ENCODE results near the gene PTCSC3.
"Not testable (repeated sequence)": the region's sequence is repeated elsewhere in the genome, so short reads cannot be mapped to it uniquely, and the experiment has no call there.

The PTCSC3 gene

GRCh38 chr14:36171607-36172006, 4.9 kb downstream of the PTCSC3 start:
- DNase-seq: no peak

GRCh38 chr14:36167431-36167830, 9.1 kb downstream of the PTCSC3 start:
- DNase-seq: no peak

- DNase-seq: no peak
Observed at GRCh38 chr14:36163451-36163850, 13.1 kb downstream of the PTCSC3 start.

DNA sequence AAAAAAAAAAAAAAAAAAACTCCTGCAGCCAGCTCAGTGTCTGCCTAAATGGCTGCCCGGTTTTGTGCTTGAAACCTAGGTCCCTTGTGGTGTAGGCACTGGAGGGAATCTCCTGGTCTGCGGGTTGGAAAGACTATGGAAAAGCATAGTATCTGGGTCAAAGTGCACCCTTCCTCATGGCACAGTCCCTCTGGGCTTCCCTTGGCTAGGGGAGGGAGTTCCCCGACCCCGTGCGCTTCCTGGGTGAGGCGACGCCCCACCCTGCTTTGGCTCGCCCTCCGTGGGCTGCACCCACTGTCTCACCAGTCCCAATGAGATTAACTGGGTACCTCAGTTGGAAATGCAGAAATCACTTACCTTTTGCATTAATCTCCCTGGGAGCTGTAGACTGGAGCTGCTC, 14.3 kb downstream of the PTCSC3 start:
- no peak for DNase-seq

GRCh38 chr14:36161776-36162175, 14.7 kb downstream of the PTCSC3 start:
- no peak for DNase-seq

- no peak for DNase-seq
Observed at GRCh38 chr14:36151335-36151734, 25.2 kb downstream of the PTCSC3 start.

GRCh38 chr14:36134038-36134437, 42.5 kb downstream of the PTCSC3 start:
- DNase-seq: no peak

GRCh38 chr14:36132826-36133225, 43.7 kb downstream of the PTCSC3 start:
- no peak for DNase-seq

DNA sequence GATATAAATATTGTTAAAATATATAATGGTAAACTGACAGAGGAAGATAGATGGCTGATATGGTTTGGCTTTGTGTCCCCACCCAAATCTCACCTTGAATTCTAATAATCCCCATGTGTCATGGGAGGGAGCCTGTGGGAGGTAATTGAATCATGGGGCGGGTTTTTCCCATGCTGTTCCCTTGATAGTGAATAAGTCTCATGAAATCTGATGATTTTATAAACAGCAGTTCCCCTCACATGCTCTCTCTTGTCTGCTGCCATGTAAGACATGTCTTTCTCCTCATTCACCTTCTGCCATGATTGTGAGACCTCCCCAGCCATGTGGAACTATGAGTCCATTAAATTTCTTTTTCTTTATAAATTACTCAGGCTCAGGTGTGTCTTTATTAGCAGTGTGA, 46.3 kb downstream of the PTCSC3 start:
- DNase-seq: no peak

DNA sequence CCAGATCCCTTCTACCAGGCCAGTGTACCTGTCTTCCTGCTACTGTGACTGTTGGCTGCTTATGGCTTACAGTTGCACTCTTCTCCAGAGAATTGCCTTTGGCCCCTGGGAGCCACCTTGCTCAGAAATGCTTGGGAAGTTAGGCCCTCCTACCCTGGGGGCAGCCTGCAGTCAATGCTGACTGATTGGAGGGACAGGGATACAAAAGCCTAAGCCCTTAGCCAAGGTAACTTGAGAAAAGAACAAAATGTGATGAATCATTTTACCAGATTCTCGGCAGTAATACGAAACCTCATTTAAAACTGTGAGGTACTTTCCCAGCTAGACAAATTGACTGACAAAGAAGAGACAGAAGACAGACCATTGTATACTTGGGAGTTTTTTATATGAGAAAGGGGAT, 47.3 kb downstream of the PTCSC3 start:
- DNase-seq: no peak

DNA sequence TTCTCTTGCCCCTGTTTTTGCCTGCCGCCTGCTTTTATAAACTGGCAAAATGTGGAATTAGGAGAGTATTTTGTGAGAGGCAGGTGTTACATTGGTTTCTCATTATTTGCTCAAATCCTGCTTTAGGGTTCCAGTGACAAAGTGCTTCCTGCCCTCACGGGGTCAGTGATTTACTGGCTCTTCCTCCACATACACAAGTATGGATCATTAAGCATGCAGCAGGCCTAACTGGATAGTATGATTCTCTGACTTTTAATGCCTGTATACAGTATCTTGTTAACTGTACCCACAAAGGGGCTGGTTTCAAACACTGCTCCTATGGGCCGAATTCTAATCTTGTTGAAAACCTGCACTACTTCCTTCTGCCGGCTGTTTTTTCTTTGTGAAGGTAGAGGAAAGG, 63.2 kb downstream of the PTCSC3 start:
- no peak for DNase-seq

DNA sequence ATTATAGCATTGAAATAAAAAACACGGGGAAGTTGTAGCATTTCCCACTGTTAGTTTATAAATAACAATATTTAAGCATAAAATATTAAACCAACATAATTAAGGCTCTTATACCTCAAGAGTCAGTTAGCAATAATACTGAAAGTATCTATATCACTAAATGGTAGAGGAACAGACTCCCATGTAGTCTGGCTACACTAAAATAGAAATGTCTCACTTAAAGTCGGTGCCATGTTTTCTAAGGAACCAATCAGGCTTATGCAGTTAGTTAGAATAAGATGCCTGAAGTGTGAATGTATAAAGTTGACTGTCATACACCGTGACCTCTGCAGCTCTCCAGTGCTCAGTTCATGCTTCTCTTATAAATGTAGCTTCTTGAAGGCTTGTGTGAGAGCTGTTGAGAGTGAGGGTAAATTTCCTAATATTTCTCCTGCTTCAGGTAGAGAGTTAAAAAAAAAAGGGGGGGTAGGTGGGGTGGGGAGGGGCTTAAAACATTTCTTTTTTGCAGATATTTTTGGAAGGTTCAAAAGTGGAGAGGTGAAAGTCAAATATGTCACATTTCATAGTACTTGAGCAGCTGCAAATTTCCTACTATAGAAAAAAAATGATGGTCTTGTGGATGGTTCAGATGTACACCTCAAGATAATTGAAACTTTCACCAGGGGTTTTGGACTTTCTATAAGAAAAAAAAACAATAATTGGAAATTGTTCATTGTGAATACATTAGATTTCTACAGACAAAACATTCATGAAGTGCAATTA, 64.5 kb downstream of the PTCSC3 start:
- DNase-seq: no peak

- DNase-seq: no peak
Observed at GRCh38 chr14:36105401-36105800, 71.1 kb downstream of the PTCSC3 start.

DNA sequence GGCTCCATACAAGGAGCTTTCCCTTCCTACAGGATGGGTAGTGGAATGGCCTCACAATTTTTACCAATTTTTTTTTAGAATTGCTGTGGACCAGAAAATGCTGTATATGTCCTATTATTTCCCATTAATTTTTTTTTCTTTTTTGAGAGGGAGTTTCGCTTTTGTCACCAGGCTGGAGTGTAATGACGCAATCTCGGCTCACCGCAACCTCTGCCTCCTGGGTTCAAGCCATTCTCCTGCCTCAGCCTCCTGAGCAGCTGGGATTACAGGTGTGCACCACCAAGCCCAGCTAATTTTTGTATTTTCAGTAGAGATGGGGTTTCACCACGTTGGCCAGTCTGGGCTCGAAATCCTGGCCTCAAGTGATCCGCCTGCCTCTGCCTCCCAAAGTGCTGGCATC, 72.3 kb downstream of the PTCSC3 start:
- not testable (repeated sequence) for DNase-seq

- DNase-seq: no peak
Observed at GRCh38 chr14:36099619-36100018, 76.9 kb downstream of the PTCSC3 start.

DNA sequence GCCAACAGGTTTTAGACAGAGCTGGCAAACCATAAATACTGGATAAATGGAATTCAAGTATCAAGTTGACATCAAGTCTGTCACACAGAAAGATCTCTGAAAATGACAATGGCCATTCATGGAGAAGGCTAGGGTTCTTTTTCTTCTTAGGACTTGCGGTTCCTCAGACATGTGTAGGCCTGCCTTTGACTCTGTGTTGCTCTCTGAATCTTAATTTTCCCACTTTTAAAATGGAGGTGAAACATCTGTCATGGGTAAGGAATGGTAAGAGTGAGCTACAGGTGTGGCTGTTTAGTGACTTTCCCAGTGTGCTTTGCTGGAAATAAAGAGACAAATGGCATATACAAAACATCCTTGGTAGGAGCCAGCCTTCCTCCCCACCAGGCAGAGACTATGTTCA, 79.2 kb downstream of the PTCSC3 start:
- DNase-seq: no peak

- DNase-seq: no peak
Observed at GRCh38 chr14:36096090-36096489, 80.4 kb downstream of the PTCSC3 start.

- no peak for DNase-seq
Observed at GRCh38 chr14:36094963-36095362, 81.6 kb downstream of the PTCSC3 start.

DNA sequence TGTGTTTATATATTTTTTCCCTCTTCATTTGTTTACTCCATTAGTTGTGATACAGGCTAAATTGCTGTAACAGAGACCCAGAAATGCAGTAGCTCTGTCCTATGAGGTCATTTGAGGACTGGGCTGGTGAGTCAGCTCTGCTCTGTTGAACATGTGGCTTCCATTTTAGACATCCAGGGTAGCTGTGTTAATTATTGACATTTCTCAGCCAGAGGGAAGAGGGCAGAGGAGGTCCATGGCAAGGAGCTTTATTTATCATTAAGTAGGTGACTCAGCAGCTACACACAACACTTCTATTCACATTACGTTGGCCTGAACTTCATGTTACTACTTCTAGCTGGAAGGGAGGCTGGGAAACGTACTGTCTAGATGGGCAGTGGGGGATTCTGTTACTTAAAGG, 85.4 kb downstream of the PTCSC3 start:
- no peak for DNase-seq

- DNase-seq: no peak
Observed at GRCh38 chr14:36087411-36087810, 89.1 kb downstream of the PTCSC3 start.

DNA sequence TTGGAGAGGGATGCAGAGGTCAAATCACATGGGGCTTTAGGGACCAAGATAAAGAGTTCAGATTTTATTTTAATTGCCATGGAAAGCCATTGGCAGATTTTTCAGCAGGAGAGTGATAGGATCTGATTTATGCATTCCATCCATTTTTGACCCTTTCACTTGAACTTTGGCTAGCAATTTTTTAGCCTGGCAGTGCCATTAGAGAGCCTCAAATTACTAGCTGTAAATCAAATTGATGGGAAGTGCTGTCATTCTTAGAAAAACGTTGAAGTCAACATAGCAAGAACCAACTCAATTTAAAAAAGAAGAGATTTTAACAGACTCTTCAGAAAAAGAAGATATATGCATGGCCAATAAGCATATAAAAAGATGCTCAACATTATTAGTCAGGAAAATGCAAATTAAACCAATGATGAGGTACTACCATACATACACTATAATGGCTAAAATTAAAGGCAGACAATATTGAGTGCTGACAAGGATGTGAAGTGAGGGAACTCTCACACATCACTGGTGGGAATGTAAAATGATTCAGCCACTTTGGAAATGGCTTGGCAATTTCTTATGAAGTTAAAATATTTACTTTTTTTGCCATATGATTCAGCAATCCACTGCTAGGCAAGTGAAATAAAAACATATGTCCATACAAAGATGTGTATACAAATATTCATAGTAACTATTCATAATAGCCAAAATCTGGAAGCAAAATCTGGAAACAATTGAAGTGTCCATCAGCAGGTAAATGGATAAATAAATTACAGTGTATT, 89.7 kb downstream of the PTCSC3 start:
- no peak for DNase-seq

DNA sequence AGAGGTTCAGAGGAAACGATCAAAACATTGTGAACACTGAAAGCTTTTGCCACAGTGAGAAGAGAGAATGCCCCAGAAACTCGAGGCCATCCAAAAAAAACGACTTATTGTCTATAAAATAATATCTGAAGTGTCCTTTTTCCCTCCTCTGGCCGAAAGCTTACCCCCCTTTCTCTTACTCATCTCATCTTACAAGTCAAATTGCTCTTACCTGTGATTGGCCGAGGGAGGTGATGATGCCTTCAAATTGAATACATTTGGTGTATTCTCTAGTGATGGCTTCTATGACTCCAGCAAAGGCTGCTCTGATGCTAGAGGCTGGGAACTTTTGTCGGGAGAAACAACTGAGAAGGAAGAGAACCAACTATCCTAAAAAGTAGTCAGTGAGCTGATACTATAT, 90.7 kb downstream of the PTCSC3 start:
- no peak for DNase-seq

Data from CD4-positive, alpha-beta T cell treated with Interleukin-4 for 1 hour (primary cell).